KMS-11 (cell line): ENCODE data around the gene C3AR1.
"Not testable (repeated sequence)": the region's sequence is repeated elsewhere in the genome, so short reads cannot be mapped to it uniquely, and the experiment has no call there.

Experiments used
- H2AFZ ChIP-seq: fragments of 200-600 bp; sonication (generic); 2 replicates; pipeline ENCODE4 v1.6.1; 2016; ENCODE audit warnings: antibody characterized with exemption, mixed run types, low read depth
- H3K27ac ChIP-seq: fragments of 200-600 bp; sonication (generic); 2 replicates; pipeline ENCODE4 v1.6.1; 2016; ENCODE audit warnings: mild to moderate bottlenecking, mixed run types
- H3K27me3 ChIP-seq: fragments of 200-600 bp; sonication (generic); 2 replicates; pipeline ENCODE4 v1.6.1; 2017; ENCODE audit warnings: mild to moderate bottlenecking, low read depth, mixed run types, moderate library complexity; ENCODE audit not compliant: insufficient read depth
- H3K36me3 ChIP-seq: fragments of 200-600 bp; sonication (generic); 2 replicates; pipeline ENCODE4 v1.6.1; 2017; ENCODE audit warnings: mild to moderate bottlenecking, mixed run types; ENCODE audit not compliant: insufficient read depth
- H3K4me1 ChIP-seq: fragments of 200-600 bp; sonication (generic); 2 replicates; pipeline ENCODE4 v1.6.1; 2016; ENCODE audit warnings: mild to moderate bottlenecking, low read depth, mixed run types; ENCODE audit not compliant: poor library complexity, severe bottlenecking
- H3K4me2 ChIP-seq: fragments of 200-600 bp; sonication (generic); 2 replicates; pipeline ENCODE4 v1.7.0; 2016; ENCODE audit warnings: mild to moderate bottlenecking, mixed run types
- H3K4me3 ChIP-seq: fragments of 200-600 bp; sonication (generic); IDR thresholded peaks from 2 replicates; pipeline ENCODE4 v1.6.1; 2017; ENCODE audit warnings: low read depth, low read length, mixed read lengths; ENCODE audit not compliant: insufficient read depth
- H3K79me2 ChIP-seq: fragments of 200-600 bp; sonication (generic); 2 replicates; pipeline ENCODE4 v1.6.1; 2016; ENCODE audit warnings: low read depth, mixed run types; ENCODE audit not compliant: insufficient read depth
- H3K9ac ChIP-seq: fragments of 200-600 bp; sonication (generic); 2 replicates; pipeline ENCODE4 v1.6.1; 2016; ENCODE audit warnings: mild to moderate bottlenecking, mixed run types
- H4K20me1 ChIP-seq: fragments of 200-600 bp; sonication (generic); 2 replicates; pipeline ENCODE4 v1.6.1; 2016; ENCODE audit warnings: mild to moderate bottlenecking, mixed run types; ENCODE audit not compliant: insufficient read depth
- TF ChIP-seq, protein P1 (sequence below): fragments of 200-600 bp; sonication (generic); conservative IDR thresholded peaks from 2 replicates; pipeline ENCODE4 v1.6.1; 2017; ENCODE audit warnings: low read depth, mild to moderate bottlenecking, antibody characterized with exemption, low read length, moderate library complexity, mixed read lengths

C3AR1 gene

DNA sequence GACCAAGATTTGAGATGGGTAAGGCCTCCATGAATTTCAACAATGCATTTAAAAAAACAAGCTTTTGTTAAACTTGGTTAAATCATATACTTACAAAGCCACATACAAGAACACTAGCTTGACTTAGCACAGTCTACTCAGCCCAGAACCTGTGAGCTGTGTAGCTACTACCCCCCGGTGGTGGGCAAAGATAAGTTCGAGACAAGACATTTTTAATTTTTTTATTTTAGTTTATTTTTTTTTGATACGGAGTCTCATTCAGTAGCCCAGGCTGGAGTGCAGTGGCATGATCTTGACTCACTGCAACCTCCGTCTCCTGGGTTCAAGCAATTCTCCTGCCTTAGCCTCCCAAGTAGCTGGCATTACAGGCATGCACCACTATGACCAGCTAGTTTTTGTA, 12.2 kb upstream of the C3AR1 start:
- Histone ChIP-seq H3K36me3 (no peaks in the 10 kb centered on the region), H4K20me1 (no peaks in the 10 kb centered on the region), H2AFZ (no peak overlapping the region), H3K4me3 (no peak overlapping the region), H3K79me2 (peaks cover 12% of the 10 kb centered on the region), H3K4me1 (peaks cover 20% of the 10 kb centered on the region), H3K27ac (no peak overlapping the region), H3K27me3 (no peaks in the 10 kb centered on the region), H3K4me2 (no peak overlapping the region), H3K9ac (no peak overlapping the region)
- TF ChIP-seq, protein P1, sequence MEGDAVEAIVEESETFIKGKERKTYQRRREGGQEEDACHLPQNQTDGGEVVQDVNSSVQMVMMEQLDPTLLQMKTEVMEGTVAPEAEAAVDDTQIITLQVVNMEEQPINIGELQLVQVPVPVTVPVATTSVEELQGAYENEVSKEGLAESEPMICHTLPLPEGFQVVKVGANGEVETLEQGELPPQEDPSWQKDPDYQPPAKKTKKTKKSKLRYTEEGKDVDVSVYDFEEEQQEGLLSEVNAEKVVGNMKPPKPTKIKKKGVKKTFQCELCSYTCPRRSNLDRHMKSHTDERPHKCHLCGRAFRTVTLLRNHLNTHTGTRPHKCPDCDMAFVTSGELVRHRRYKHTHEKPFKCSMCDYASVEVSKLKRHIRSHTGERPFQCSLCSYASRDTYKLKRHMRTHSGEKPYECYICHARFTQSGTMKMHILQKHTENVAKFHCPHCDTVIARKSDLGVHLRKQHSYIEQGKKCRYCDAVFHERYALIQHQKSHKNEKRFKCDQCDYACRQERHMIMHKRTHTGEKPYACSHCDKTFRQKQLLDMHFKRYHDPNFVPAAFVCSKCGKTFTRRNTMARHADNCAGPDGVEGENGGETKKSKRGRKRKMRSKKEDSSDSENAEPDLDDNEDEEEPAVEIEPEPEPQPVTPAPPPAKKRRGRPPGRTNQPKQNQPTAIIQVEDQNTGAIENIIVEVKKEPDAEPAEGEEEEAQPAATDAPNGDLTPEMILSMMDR: no peak; the same call in 1 of the 2 replicates

DNA sequence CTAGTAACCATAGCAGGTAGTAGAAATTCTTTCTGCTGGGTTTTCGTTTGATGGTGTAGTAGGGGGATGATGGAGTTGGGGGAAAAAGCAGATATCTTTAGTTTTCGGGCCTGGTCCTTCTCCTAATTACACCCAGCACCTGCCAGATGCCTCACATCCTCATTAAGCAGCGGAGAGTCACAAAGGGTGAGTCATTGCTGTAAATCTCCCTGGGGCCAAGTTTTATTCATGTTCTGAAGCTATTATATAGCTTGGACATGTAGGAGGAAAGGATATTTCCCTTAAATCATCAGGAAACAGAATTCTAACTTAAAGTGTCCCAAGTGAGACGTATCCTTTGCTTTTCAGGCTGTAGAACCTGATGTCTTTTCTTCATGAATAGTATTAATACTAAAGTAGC, 11.0 kb upstream of the C3AR1 start:
- TF ChIP-seq, protein P1: no peak
- H3K9ac ChIP-seq: no peak overlapping the region
- H4K20me1 ChIP-seq: no peaks in the 10 kb centered on the region
- no peak overlapping the region for H3K4me3 ChIP-seq
- no peaks in the 10 kb centered on the region for H3K36me3 ChIP-seq
- no peaks in the 10 kb centered on the region for H3K27me3 ChIP-seq
- no peak overlapping the region for H3K4me2 ChIP-seq
- H2AFZ ChIP-seq: no peak overlapping the region
- H3K79me2 ChIP-seq: peaks cover under 1% of the 10 kb centered on the region; the same call in 1 of the 2 replicates
- H3K4me1 ChIP-seq: peaks cover 15% of the 10 kb centered on the region
- H3K27ac ChIP-seq: no peak overlapping the region

DNA sequence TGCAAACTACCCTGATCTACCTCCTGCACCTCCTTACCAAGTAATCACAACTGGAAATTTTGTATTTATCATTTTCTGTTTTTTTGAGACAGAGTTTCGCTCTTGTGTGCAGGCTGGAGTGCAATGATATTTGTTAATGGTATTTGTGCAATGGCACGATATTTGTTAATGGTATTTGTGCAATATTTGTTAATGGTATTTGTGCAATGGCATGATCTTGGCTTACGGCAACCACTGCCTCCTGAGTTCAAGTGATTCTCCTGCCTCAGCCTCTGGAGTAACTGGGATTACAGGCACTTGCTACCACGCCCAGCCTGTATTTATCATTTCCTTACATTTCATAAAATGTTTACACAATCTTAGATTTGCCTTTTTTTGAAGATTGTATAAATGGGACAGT, 10.2 kb upstream of the C3AR1 start:
- no peak overlapping the region for H2AFZ ChIP-seq
- peaks cover 15% of the 10 kb centered on the region for H3K4me1 ChIP-seq
- H4K20me1 ChIP-seq: no peaks in the 10 kb centered on the region
- no peak overlapping the region for H3K9ac ChIP-seq
- H3K27me3 ChIP-seq: no peaks in the 10 kb centered on the region
- H3K79me2 ChIP-seq: no peaks in the 10 kb centered on the region
- no peak overlapping the region for H3K4me3 ChIP-seq
- H3K27ac ChIP-seq: no peak overlapping the region
- TF ChIP-seq, protein P1: no peak
- H3K36me3 ChIP-seq: no peaks in the 10 kb centered on the region
- no peak overlapping the region for H3K4me2 ChIP-seq

DNA sequence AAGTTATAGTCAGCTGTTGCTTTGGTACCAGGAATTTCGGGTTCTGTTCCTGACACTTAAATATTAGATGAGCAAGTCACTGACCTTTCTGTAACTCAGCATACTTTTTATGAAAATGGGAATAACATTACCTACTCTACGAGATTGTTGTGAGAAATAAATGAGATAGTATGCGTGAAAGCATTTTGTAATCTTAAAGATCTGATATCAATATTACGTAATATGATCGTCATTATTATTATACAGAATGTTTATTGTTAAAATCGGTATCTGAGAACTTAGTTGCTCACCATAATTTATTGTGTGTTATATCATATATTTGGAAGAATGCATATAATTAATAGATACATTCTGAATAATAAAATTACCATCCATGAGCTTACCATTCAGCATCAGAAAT, 9.8 kb upstream of the C3AR1 start:
- no peak overlapping the region for H3K4me2 ChIP-seq
- peaks cover 15% of the 10 kb centered on the region for H3K4me1 ChIP-seq
- H3K79me2 ChIP-seq: no peaks in the 10 kb centered on the region
- no peak overlapping the region for H3K9ac ChIP-seq
- H2AFZ ChIP-seq: no peak overlapping the region
- no peaks in the 10 kb centered on the region for H3K36me3 ChIP-seq
- TF ChIP-seq, protein P1: no peak
- no peaks in the 10 kb centered on the region for H4K20me1 ChIP-seq
- no peak overlapping the region for H3K4me3 ChIP-seq
- no peak overlapping the region for H3K27ac ChIP-seq
- H3K27me3 ChIP-seq: no peaks in the 10 kb centered on the region

DNA sequence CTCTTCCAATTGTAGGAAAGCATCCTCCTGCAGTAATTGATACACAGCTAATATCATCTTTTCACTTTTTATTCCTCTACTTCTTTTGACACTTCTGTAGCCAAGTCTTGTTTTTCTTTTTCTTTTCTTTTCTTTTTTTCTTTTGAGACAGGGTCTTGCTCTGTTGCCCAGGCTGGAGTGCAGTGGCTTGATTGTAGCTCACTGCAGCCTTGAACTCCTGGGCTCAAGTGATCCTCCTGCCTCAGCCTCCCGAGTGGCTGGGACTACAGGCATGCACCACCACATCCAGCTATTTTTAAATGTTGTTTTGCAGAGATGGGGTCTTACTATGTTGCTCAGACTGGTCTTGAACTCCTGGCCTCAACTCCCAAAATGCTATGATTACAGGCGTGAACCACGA, 5.7 kb upstream of the C3AR1 start:
- H3K27me3 ChIP-seq, H3K36me3 ChIP-seq, H3K27ac ChIP-seq, H3K4me3 ChIP-seq, H3K9ac ChIP-seq, H4K20me1 ChIP-seq, H3K4me2 ChIP-seq, H2AFZ ChIP-seq, H3K79me2 ChIP-seq: not testable (repeated sequence)
- H3K4me1 ChIP-seq: peaks cover 12% of the 10 kb centered on the region
